Endodermal cell (in vitro differentiated cells): ENCODE results near the gene RILP. TPM values are rescaled to one million over a fixed set of nuclear protein-coding genes. Genes with fewer than 3 reads are reported as not detected.
"Not testable (repeated sequence)": the region's sequence is repeated elsewhere in the genome, so short reads cannot be mapped to it uniquely, and the experiment has no call there.

Experiments used
- DNase-seq: peaks from one replicate; pipeline ENCODE4 v3.0.0-alpha.2; 2017
- H3K27ac ChIP-seq: 2 replicates; pipeline ENCODE4 v1.5.1; 2013; ENCODE audit warnings: mild to moderate bottlenecking, low read depth, low read length, moderate library complexity
- H3K27me3 ChIP-seq: 2 replicates; pipeline ENCODE4 v1.6.1; 2013; ENCODE audit warnings: mild to moderate bottlenecking, low read length, moderate library complexity; ENCODE audit not compliant: insufficient read depth, control insufficient read depth, poor library complexity, severe bottlenecking
- H3K36me3 ChIP-seq: 2 replicates; pipeline ENCODE4 v1.7.0; 2013; ENCODE audit warnings: mild to moderate bottlenecking, low read length, moderate library complexity; ENCODE audit not compliant: control insufficient read depth, insufficient read depth
- H3K4me1 ChIP-seq: one replicate; pipeline ENCODE4 v1.7.0; 2013; ENCODE audit warnings: low read length; ENCODE audit not compliant: control insufficient read depth, insufficient read depth
- H3K4me3 ChIP-seq: 2 replicates; pipeline ENCODE4 v1.5.1; 2013; ENCODE audit warnings: mild to moderate bottlenecking, low read length, moderate library complexity
- H3K9ac ChIP-seq: 2 replicates; pipeline ENCODE4 v1.6.1; 2013; ENCODE audit warnings: mild to moderate bottlenecking, low read length, moderate library complexity; ENCODE audit not compliant: poor library complexity, severe bottlenecking; ENCODE audit errors: extremely low read depth
- H3K9me3 ChIP-seq: 2 replicates; pipeline ENCODE4 v1.6.1; 2013; ENCODE audit warnings: mild to moderate bottlenecking, low read length, moderate library complexity; ENCODE audit not compliant: control insufficient read depth
- H3K27ac Mint-ChIP-seq: 2 replicates; pipeline ENCODE4 v1.8.0; 2020; ENCODE audit warnings: mixed read lengths
- H3K27me3 Mint-ChIP-seq: 2 replicates; pipeline ENCODE4 v1.8.0; 2021; ENCODE audit warnings: mild to moderate bottlenecking, mixed read lengths; ENCODE audit not compliant: insufficient read depth
- H3K36me3 Mint-ChIP-seq: 2 replicates; pipeline ENCODE4 v1.8.0; 2020; ENCODE audit warnings: low read depth, mixed read lengths
- H3K4me1 Mint-ChIP-seq: 2 replicates; pipeline ENCODE4 v1.8.0; 2020; ENCODE audit warnings: mixed read lengths
- H3K4me3 Mint-ChIP-seq: 2 replicates; pipeline ENCODE4 v1.8.0; 2020; ENCODE audit warnings: mild to moderate bottlenecking, moderate library complexity, mixed read lengths
- H3K9me3 Mint-ChIP-seq: 2 replicates; pipeline ENCODE4 v1.8.0; 2020; ENCODE audit warnings: mild to moderate bottlenecking, mixed read lengths
- WGBS, 2 experiments: methylation state at CpG; one replicate each; pipeline versions ENCODE4 v1.1.5 to v1.1.7; 2013; ENCODE audit warnings: missing lambda C conversion rate in 2 of 2, mixed read lengths in 1 of 2; ENCODE audit not compliant: insufficient coverage in 1 of 2, insufficient read length in 1 of 2; 5-methylcytosine and 5-hydroxymethylcytosine counted together
- total RNA-seq, 2 donors: library from RNA; stranded (reverse); fragmentation: NEBNext Ultra II Directional in 1 of 2; extraction: Animal tissue kit (Norgen Biotek cat#: 25700) in 1 of 2; gene quantifications; 2 replicates in 1 of 2; 3 replicates in 1 of 2; pipeline ENCODE4 v1.2.1, GENCODE V29; 2021
- TF ChIP-seq, protein P1 (sequence below): fragments of 200-600 bp; sonication (generic); conservative IDR thresholded peaks from 2 replicates; pipeline ENCODE4 v1.5.0; 2021; ENCODE audit warnings: antibody characterized with exemption, mild to moderate bottlenecking

Gene RILP
- total RNA-seq, 2 donors from 2014 or later: 1.1 to 3.1 TPM

DNA sequence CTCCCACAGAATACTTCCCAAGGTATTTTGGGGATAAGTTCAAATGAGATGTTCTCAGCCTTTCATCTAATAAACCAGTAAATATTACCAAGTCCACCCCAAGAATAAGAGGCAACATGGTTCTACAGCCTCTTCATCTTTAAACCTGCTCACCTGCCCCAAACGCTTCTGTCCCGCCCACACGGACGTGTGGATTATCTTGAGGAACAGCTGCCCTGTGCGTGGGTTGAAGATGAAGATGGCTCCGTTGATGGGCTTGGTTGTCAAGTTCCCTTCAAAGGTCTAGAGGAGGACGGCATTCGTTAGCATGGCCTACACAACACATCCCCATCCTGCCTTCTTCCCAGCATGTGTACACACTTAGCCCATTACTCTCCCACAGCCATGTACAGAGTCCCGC is 8.4 kb upstream of the RILP start:
- Histone ChIP-seq H3K36me3 (peaks cover 93% of the 10 kb centered on the region), H3K9ac (no peak overlapping the region), H3K9me3 (peaks cover 6% of the 10 kb centered on the region), H3K27me3 (no peaks in the 10 kb centered on the region), H3K4me1 (no peaks in the 10 kb centered on the region), H3K27ac (no peak overlapping the region), H3K4me3 (no peak overlapping the region)
- no peak for DNase-seq
- H3K4me3 Mint-ChIP-seq: no peak overlapping the region
- TF ChIP-seq, protein P1, sequence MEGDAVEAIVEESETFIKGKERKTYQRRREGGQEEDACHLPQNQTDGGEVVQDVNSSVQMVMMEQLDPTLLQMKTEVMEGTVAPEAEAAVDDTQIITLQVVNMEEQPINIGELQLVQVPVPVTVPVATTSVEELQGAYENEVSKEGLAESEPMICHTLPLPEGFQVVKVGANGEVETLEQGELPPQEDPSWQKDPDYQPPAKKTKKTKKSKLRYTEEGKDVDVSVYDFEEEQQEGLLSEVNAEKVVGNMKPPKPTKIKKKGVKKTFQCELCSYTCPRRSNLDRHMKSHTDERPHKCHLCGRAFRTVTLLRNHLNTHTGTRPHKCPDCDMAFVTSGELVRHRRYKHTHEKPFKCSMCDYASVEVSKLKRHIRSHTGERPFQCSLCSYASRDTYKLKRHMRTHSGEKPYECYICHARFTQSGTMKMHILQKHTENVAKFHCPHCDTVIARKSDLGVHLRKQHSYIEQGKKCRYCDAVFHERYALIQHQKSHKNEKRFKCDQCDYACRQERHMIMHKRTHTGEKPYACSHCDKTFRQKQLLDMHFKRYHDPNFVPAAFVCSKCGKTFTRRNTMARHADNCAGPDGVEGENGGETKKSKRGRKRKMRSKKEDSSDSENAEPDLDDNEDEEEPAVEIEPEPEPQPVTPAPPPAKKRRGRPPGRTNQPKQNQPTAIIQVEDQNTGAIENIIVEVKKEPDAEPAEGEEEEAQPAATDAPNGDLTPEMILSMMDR: no peak
- no peaks in the 10 kb centered on the region for H3K27me3 Mint-ChIP-seq
- H3K4me1 Mint-ChIP-seq: no peaks in the 10 kb centered on the region
- H3K27ac Mint-ChIP-seq: no peak overlapping the region
- H3K36me3 Mint-ChIP-seq: peaks cover 90% of the 10 kb centered on the region
- 91 to 95% methylated on average over 9 of the region's 9 CpGs for WGBS, 2 experiments
- no peaks in the 10 kb centered on the region for H3K9me3 Mint-ChIP-seq

- WGBS, 2 experiments: 96 to 97% methylated on average over 10 to 14 of the region's 14 CpGs
- TF ChIP-seq, protein P1: no peak
- Mint-ChIP-seq H3K36me3 (peaks cover 73% of the 10 kb centered on the region), H3K4me1 (peaks cover 3% of the 10 kb centered on the region), H3K27ac (peak overlapping the region; percentile 9), H3K9me3 (no peaks in the 10 kb centered on the region), H3K4me3 (no peak overlapping the region), H3K27me3 (no peaks in the 10 kb centered on the region)
- Histone ChIP-seq H3K36me3 (peaks cover 77% of the 10 kb centered on the region), H3K9me3 (peaks cover 6% of the 10 kb centered on the region), H3K27me3 (no peaks in the 10 kb centered on the region), H3K27ac (no peak overlapping the region), H3K4me3 (no peak overlapping the region), H3K4me1 (no peaks in the 10 kb centered on the region), H3K9ac (no peak overlapping the region)
- DNase-seq: no peak
Measured at GRCh38 chr17:1653735-1654134, 4.1 kb upstream of the RILP start.

DNA sequence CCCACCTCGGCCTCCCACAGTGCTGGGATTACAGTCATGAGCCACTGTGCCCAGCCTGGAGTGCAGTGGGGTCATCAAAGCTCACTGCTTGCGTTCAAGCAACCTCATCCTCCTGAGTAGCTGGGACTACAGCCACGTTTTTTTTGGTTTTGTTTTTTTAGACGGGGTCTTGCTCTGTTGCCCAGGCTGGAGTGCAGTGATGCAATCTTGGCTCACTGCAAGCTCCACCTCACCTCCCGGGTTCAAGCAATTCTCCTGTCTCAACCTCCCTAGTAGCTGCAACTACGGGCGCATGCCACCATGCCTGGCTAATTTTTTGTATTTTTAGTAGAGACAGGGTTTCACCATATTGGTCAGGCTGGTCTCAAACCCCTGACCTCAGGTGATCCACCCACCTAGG is 3.1 kb upstream of the RILP start:
- 96 to 97% methylated on average over 7 of the region's 7 CpGs for WGBS, 2 experiments
- peaks cover 68% of the 10 kb centered on the region for H3K36me3 ChIP-seq
- not testable (repeated sequence) for H3K27me3 Mint-ChIP-seq, H3K27ac ChIP-seq, H3K9me3 Mint-ChIP-seq, DNase-seq, H3K4me3 ChIP-seq, H3K9ac ChIP-seq, H3K4me1 ChIP-seq, H3K27ac Mint-ChIP-seq, H3K27me3 ChIP-seq, H3K4me1 Mint-ChIP-seq, H3K4me3 Mint-ChIP-seq, H3K9me3 ChIP-seq
- H3K36me3 Mint-ChIP-seq: peaks cover 64% of the 10 kb centered on the region

DNA sequence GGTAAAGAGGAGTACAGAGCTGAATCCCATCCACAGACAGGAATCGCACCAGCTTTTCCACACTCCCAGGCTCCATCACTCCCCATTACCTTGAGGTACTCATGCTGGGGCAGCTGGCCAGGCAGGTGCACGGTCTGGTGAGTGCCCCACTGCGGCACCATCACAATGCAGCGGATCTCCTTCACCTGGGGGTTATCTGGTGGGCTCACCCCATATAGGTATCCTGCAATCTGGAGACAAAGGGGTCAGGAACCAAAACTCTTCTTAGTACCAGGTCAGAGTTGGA is 1.8 kb upstream of the RILP start:
- Histone ChIP-seq H3K36me3 (peaks cover 56% of the 10 kb centered on the region), H3K27me3 (no peaks in the 10 kb centered on the region), H3K4me1 (no peaks in the 10 kb centered on the region), H3K9me3 (no peaks in the 10 kb centered on the region), H3K4me3 (no peak overlapping the region), H3K9ac (no peak overlapping the region), H3K27ac (no peak overlapping the region)
- Mint-ChIP-seq H3K27ac (no peak overlapping the region), H3K4me1 (peaks cover 3% of the 10 kb centered on the region), H3K36me3 (peaks cover 51% of the 10 kb centered on the region), H3K9me3 (no peaks in the 10 kb centered on the region), H3K27me3 (peaks cover 2% of the 10 kb centered on the region), H3K4me3 (no peak overlapping the region)
- WGBS, 2 experiments: 89 to 96% methylated on average over 3 to 4 of the region's 4 CpGs
- TF ChIP-seq, protein P1: no peak
- DNase-seq: peak; percentile 36
